Activated CD4-positive, alpha-beta T cell treated with anti-CD3 and anti-CD28 coated beads for 48 hours (primary cell): ENCODE data around the gene EXPH5.

Experiments used
- DNase-seq: peaks from one replicate; pipeline ENCODE4 v3.0.0-alpha.2; 2020

Gene EXPH5

DNA sequence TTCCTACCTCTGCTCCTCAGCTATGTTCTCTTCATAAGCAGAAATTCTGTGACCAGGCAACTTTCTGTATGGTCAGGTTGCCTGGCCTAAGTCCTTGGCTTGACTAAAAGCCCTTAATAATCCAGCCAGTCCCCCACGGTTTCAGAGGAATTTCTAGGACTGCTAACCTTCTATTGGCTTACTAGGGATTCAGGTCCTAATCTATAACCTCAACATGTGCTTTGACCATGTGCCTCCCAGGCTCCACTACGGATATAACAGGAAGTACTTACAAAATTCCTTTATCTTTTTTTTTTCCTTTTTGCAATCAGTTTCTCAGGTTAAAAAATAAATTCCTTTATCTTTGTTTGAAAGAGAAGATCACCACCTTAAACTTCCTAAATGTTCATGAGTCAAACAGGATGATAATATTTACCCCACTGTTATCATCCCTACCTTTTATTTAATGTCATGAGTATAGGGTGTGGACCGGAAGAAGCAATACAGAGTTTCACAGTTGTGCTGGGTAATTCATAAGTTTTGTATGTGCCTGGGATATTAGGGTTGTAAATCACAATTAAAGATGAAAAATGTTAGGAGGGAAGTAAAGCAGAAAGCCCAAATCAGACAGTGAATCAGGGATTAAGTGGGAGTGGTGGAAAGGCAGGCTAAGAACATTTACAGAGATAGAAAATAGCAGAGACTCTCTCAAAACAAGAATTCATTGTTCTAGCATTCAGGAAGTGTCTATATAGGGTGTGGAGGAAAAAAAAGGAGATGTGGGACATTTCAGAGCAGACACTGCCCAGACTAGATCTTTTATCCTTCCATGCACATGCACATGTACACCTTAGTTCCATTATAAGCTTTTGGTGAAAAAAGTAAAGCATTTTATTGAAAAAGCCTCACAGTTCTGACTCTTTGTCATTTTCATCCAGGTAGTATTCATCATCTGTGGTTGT, 84.6 kb downstream of the EXPH5 start:
- DNase-seq, result no peak

DNA sequence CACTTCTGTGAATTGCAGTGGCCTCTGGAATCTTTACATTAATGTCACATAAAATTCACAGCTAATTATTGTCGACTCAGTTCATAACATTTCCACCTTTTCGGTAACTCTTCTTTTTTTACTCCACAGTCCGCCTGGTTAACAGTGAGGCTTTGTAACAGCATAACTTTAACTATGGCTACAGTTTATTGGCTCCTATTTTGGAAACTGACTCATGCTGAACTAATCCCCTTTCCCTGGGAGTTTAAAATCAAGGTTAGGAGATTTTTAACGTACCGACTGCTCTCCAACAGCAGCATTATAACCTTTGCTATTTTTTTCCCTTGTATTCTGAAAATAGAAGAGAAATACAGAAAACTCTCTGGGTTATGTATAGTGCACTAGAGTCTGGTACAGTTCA, 92.2 kb downstream of the EXPH5 start:
- DNase-seq, result no peak

DNA sequence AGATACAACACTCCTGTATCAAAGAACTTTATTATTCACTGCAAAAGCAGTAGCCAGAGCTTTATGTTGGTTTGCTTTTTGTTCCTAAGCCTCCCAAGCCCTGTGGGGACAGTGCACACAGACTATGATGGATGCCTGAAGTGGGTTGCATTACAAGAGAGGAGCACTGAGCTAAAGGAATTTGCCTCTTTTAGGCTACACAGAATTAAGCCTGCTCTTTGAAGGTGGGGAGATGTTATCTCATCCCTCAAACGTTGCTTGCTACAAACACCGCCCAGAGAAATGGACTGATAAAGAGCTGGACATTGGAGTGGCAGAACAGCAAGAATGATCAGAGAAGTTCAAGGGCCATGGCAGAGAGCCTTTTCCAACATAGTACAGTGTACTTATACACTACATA, 92.8 kb downstream of the EXPH5 start:
- no peak for DNase-seq

DNA sequence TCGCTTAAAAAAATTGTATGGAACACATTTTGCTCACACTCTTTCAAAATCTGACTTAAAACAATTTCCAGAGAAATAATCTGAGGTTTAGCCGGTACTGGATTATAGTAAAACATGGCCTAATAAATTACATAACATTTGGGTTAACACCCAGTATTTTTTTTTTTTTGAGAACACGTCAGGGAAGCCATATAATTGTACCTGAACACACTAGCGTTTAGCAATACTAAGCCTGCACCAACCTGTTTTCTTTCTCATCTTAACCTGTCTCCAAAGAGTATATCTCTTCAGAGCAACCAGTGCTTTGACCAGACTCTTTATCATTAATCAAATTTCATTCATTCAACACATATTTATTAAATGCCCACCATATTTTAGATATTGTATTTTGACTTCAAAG, 93.4 kb downstream of the EXPH5 start:
- no peak for DNase-seq

DNA sequence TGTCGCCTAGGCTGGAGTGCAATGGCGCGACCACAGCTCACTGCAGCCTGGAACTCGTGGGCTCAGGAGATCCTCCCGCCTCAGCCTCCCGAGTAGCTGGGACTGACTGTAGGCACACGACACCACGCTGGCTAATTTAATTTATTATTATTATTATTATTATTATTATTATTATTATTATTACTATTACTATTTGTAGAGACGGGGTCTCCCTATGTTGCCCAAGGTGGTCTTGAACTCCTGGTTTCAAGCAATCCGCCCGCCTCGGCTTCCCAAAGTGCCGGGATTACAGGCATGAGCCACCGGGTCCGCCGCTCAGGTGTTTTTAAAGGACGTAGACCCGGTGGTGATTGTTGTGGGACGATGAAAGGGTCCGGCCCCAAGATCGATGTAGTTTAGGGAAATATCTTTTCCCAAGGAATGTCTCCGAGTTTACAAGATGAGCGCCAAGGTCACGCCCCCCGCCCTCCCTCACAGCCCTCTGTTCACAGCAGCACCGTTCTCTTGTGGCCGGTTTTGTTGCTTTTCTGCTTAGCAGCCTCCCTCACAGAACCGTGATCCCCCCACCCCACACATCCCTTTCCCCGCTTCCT, 94.7 kb downstream of the EXPH5 start:
- no peak for DNase-seq

DNA sequence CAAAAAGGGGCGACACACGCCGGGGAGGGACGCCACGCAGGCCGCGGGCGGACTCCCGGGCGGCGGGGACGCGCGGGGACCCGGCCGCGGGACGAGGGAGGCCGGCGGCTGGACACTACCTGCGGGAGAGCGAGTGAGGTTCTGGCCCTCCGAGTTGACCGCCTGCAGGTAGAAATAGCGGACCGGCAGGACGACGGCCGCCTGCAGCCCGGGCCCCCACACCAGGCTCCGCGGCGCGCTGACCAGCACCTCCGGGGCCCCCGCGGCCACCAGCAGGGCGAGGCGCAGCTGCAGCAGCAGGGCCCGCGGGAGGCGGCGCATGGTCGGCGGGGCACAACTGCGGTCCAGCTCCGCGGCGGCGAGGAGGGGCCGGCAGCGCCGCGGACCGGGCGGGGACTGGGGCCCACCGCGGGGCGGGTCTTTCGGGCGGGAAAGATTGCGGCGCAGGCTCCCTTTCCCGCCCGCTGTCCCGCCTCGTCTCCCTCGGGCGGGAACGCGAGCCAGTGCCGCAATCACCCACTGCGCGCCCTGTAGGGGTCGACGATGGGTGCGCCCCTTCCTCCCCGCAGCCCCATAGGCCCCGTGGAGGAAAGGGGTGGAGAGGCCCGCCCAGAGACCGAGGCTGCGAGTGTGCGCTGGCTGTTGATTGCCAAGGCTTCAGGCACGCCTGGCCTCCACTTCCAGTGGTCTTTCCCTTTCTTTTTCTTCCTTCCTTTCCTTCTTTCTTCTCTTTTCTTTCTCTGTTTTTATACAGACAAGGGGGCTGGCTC, 95.3 kb downstream of the EXPH5 start, which contains the start of gene POGLUT3:
Gene POGLUT3, minus strand, starts transcription at position 339 of the 770 bp plus-strand sequence. Its CDS starts 18 bp downstream, at position 321.
- peak; percentile 57 for DNase-seq

DNA sequence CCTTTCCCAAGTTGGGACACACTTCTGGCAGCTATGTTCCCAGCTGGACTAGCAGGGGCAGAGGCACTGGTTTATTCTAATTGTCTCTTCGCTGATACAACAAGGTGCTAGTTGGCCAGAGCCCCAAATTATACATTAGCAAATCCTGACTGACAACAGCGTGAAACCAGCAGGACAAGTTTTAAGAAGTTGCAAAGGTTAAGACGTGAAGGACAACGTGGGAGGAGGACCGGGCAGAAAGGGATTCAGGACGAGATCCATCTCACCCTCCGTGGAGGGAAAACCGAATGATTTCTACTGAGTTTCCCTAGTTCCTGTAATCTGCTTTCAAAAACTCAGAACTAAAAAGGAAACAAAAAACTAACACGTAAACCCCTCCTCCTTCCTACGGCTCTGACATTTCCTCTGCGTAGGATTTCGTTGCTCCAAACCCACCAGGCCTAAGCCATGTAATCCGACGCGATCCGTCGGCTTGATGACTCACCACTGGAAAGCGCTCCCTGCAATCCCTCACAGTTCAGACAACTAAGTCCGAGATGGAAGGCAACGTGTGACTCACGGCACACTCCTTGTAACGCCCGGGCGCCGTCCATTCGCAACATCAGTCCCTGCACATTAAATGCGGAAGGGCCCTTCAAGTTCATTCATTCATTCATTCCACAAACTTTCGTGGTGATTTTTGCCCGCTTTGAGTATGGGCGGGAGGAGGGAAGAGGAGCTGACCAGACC, 96.1 kb downstream of the EXPH5 start:
- DNase-seq, result peak; percentile 84

DNA sequence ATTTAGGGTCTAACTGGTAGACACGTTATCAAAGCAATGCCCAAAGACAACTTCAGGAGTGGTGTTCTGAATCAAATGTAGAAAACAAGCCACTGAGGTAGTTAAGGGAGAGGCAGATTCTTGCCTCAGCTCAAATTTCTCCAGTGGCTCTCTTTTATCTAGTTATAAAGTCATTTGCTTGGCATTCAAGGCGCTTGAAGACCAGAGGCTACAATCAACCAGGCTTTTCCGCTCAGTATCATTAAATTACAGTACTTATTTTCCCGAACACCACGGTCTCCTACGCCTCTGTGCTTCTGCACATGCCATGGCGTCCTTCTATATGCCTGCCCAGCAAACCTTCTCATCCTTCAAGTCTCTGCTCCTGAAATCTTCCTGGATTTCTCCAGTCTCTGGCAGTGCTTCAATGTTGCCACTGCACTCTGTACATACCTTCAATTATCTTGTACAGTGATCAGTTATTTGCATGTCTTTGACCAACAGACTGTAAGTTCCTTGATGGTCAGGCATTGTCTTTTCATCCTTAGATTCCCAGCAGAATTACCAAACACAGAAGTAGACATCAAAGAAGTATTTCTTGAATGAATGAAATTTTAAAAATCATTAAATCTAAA, 96.8 kb downstream of the EXPH5 start:
- no peak for DNase-seq

DNA sequence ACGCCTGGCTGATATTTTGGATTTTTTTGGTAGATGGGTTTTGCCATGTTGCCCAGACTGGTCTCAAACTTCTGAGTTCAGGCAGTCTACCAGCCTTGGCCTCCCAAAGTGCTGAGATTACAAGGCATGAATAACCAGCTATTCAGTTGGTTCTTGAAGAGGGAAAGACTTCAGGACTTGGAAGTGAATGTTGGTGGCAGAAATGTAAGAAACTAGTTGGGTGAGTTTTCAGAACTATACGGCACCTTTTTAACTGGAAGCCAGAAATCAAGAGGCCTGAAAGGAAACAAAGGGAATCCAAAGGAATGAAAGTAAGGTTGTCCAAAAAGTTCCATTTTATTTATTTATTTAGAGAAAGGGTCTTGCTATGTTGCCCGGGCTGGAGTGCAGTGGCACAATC, 98.2 kb downstream of the EXPH5 start:
- no peak for DNase-seq

DNA sequence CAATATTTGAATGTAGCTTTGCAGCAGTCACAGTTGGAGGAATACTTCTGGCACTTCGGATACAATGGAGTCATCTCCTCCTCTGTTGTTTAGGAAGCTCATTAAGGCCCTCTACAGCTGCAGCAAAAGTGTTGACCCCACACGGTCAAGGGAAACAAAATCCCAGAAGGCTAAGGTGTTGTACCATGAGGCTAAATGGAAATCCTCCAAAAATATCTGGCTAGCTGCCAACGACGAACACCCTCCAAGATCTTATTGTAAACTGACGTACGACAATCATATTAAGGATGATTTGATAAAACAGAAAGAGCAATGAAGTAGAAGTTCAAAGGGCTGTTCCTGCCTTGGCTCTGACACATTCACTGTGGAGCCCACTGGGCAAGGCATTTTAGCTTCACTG, 99.4 kb downstream of the EXPH5 start:
- DNase-seq, result no peak

DNA sequence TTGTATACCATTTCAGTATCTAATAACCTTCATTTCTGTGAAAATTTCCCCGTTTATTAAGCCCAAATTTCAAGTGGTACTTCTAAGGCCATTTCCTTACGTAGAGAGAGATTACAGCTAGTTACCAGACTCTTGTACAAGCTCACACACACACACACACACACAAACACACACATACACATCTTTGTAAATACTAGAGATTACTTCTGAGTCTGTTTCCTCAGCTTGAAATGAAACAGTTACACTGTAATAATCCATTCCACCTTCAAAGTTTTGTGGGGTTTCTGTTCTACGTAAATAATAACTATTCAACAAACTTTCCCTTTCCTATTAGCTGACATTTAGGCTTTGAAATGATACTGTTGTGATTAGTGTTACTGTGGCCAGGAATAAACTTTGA, 101.6 kb downstream of the EXPH5 start:
- no peak for DNase-seq

DNA sequence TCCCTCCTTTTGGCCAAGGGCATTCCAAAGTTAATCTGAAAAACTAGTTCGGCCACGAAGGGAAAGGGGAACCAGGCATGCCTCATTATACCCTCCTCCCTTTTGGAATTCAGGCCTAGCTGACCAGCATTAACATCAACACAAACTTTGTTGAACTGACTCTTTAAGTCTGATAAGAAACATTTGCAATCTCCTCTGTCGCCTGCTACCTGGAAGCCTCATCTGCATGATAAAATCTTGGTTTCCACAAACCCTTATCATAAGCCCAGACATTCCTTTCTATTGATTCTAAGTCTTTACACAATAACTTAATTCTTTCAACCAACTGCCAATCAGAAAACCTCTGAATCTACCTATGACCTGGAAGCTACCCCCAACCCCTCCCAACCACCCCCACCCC, 106.7 kb downstream of the EXPH5 start:
- no peak for DNase-seq

DNA sequence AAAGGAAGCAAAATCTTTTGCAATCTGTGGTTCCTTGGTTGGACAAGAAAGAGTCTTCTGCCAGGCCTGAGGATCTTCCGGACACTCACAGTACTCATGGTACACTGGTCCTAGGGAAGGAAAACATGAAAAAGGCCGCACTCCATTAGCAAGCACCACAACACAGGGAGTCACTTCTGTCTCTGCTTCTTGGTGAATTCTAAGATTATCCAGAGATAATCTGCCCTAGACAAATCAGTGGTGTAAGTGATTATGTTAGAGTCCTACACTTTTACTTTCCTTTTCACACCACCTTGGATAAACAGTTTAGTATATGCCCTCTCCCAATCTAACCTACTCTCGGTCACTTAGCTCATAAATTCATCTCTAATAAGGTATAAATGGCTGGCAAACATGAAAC, 107.2 kb downstream of the EXPH5 start:
- DNase-seq, result no peak

DNA sequence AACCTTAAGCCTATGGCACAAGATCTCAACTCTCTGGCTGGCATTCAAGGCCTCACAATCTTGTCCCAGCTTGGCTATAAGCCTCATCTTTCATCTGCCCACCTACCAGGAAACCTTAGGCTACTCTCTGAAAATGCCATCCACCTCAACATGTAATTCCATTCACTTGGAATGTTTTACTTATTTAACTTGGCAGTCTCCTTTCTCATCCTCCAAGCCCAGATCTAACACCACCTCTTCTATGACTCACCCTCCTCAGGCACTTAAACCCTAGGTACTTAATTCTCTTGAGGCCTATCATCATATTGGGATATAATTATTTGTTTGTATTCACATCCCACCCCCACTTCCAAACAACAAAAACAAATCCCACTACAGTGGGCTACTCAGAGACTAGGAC, 110.4 kb downstream of the EXPH5 start:
- DNase-seq, result no peak

DNA sequence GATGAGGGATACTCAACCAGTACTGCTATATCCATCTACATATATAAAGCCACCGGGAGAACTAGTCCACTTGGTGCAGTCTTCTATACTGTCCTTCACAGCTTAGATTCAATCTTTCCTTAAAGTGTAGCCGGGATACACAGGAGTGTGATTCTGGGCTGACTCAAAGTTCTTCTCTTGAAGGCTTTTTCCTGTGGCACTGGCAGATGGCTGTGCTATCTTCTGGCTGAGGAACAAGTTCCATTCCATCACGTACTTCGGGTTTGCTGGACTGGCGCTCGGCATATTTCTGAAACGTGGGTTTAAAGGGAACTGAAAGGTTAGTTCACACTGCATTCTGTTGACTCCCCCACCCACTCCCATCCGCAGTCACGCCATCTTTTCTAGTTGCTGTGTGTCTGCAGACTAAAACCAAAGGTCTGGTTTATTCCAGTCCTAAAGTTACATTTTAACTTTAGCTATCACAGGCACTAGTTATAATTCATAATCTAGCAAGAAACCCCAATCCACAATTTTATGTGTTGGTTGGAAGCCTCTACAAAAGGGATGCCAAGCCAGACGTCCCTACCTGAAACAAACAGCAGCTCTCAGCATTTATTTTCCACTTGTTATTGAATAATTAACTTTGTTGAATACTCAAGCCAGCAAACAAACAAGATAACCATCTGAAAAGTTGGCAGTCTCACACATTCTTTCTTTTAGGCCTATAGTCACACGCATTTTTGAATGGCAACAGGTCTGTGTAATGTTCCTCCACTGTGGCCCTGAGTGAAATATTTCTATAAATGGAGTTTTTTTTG, 118.7 kb downstream of the EXPH5 start:
- no peak for DNase-seq

DNA sequence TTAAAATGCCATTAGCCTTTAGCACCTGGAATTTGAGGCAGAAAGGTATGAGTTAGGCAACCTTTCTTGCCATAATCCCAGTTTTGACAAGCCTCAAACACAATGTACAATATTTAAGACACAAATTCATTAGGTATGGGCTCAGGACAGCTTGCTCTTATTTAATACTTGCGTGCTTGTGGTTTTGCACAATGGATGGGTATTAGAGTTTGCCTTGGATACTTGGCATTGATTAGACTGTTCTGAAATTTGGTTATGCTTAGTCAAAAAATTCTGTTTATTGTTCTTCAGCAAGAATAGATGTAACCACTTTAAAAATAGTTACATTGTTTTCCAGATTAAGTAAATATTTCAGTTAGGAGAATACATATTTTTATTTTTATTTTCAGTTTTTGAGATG, 120.9 kb downstream of the EXPH5 start:
- no peak for DNase-seq

DNA sequence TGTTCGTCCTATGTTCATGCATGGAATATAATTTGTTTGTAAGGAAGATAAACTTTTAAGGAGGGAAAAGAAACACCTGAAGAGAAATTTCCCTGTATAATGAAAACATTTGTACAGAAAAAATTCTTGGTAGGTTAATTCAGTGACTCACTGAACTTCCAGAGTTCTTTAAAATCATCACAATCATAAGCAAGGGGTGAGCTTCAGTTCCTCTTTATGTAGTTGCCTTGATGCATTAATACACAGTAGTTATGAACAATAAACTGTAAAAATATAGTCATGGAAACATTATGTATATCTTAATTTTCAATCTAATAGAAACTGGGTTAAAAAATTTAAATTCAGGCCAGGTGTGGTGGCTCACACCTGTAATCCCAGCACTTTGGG, 125.1 kb downstream of the EXPH5 start:
- DNase-seq, result no peak

DNA sequence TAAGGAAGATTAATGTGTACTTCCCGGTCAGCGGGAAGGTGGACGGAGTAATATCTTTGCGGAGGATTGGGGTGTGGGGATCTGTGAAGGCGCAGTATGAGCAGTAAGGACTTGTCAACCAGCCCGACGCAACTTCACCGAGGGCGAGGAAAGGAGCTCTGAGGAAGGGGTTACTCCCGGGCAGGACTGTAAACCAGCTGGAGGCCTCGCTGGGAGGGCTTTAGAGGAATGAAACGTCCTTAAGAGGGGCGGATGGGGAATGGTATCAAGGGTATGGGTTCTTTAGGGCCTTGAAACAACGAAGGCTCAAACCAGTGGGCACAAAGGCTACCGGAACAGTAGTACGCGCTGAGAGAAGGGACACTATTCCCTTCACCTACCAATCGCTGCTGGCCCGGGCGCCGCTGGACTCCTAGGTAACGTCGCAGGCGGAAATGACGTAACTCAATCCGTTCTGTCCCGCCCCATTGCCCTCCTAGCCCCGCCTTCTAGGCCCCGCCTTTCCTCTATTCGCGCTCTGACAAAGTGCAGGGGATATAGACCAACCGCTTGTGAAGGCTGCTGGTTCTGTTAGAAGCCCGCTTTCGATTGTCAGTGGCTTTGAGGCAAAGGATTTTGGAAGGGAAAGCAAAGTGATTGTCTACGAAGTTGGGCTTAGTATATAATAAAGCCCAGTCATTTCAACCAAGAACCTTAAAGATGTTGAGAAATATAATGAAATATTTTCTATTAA, 126.3 kb downstream of the EXPH5 start, which contains the start of gene C11orf65:
Gene C11orf65, minus strand, starts transcription at position 439 of the 733 bp plus-strand sequence. CDS start 5,970 bp downstream, outside the sequence.
- peak; percentile 97 for DNase-seq

DNA sequence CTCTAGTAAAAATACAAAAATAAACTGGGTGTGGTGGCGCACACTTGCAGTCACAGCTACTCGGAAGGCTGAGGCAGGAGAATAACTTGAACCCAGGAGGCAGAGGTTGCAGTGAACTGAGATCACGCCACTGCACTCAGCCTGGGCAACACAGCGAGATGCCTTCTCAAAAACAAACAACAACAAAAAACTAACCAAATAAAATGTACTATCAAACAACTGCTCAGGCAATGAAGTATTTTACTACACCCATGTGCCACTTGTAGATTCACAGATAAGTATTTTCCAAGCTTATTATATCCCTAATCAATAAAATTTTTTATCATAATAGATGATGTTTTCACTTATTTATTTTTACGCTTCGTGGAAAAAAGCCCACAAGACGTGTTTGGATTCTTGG, 127.2 kb downstream of the EXPH5 start:
- no peak for DNase-seq
